ENCODE measurements around the gene ADAM15.

Gene ADAM15

DNA sequence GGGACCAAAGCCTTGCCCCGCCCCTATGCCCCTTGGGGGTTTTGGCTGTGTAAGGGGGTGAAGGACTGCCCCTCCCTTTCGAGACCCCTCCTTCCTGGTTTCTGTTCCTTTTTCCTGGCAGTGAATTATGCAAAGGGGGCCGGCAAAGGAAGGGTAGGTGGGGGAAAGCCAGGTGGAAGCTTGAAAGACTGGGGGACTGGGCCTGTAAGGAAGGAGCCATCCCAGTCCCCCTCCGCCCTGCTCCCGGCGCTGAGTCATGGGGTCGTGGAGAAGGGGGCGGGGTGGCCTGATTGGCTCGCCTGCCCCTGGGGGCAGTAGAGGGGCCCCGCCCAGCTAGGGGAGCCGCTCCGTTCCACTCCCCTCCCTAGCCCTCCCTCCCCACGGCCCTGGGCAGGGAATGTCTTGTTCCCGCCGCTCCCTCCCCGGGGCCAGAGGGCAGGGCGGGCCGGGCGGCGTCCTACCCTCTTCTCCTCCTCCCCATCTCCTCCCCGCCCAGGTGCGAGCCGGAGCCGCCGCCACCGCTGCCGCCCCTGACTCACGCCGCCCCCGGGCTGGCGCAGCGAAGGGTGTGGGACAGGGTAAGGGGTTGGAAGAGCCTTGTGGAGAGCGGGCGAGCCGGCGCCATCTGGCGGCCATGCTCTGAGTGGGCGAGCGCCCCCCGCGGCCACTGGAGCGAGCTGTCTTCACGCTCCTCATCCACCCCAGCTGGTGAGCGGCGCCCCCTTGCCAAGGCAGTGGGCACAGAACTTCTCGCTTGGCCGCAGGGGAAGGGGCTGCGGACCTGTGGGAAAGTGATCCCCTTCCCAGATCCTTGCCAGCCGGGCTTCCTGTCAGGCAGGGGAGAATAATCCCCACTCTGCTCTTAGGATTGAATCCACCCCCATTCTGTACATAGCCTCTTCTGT is 33.8 kb upstream of the ADAM15 start (continued):
- TF ChIP-seq, protein P1, sequence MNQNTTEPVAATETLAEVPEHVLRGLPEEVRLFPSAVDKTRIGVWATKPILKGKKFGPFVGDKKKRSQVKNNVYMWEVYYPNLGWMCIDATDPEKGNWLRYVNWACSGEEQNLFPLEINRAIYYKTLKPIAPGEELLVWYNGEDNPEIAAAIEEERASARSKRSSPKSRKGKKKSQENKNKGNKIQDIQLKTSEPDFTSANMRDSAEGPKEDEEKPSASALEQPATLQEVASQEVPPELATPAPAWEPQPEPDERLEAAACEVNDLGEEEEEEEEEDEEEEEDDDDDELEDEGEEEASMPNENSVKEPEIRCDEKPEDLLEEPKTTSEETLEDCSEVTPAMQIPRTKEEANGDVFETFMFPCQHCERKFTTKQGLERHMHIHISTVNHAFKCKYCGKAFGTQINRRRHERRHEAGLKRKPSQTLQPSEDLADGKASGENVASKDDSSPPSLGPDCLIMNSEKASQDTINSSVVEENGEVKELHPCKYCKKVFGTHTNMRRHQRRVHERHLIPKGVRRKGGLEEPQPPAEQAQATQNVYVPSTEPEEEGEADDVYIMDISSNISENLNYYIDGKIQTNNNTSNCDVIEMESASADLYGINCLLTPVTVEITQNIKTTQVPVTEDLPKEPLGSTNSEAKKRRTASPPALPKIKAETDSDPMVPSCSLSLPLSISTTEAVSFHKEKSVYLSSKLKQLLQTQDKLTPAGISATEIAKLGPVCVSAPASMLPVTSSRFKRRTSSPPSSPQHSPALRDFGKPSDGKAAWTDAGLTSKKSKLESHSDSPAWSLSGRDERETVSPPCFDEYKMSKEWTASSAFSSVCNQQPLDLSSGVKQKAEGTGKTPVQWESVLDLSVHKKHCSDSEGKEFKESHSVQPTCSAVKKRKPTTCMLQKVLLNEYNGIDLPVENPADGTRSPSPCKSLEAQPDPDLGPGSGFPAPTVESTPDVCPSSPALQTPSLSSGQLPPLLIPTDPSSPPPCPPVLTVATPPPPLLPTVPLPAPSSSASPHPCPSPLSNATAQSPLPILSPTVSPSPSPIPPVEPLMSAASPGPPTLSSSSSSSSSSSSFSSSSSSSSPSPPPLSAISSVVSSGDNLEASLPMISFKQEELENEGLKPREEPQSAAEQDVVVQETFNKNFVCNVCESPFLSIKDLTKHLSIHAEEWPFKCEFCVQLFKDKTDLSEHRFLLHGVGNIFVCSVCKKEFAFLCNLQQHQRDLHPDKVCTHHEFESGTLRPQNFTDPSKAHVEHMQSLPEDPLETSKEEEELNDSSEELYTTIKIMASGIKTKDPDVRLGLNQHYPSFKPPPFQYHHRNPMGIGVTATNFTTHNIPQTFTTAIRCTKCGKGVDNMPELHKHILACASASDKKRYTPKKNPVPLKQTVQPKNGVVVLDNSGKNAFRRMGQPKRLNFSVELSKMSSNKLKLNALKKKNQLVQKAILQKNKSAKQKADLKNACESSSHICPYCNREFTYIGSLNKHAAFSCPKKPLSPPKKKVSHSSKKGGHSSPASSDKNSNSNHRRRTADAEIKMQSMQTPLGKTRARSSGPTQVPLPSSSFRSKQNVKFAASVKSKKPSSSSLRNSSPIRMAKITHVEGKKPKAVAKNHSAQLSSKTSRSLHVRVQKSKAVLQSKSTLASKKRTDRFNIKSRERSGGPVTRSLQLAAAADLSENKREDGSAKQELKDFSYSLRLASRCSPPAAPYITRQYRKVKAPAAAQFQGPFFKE (tag by site-specific recombination; IDR thresholded peaks at IDR 0.05; ENCODE audit: borderline replicate concordance), result peak; percentile 89; the same call in 1 of the 2 replicates
- TF ChIP-seq, protein P2, sequence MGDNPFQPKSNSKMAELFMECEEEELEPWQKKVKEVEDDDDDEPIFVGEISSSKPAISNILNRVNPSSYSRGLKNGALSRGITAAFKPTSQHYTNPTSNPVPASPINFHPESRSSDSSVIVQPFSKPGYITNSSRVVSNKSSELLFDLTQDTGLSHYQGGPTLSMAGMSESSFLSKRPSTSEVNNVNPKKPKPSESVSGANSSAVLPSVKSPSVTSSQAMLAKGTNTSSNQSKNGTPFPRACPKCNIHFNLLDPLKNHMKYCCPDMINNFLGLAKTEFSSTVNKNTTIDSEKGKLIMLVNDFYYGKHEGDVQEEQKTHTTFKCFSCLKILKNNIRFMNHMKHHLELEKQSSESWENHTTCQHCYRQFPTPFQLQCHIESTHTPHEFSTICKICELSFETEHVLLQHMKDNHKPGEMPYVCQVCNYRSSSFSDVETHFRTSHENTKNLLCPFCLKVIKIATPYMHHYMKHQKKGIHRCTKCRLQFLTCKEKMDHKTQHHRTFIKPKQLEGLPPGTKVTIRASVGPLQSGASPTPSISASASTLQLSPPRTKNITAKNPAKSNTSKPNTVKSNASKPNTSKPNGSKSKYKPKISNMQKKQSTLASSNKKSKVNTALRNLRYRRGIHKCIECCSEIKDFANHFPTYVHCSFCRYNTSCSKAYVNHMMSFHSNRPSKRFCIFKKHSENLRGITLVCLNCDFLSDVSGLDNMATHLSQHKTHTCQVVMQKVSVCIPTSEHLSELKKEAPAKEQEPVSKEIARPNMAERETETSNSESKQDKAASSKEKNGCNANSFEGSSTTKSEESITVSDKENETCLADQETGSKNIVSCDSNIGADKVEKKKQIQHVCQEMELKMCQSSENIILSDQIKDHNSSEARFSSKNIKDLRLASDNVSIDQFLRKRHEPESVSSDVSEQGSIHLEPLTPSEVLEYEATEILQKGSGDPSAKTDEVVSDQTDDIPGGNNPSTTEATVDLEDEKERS (tag by site-specific recombination; IDR thresholded peaks at IDR 0.05), result no peak
- TF ChIP-seq ZNF311 (tag by site-specific recombination; IDR thresholded peaks at IDR 0.05; ENCODE audit: borderline replicate concordance), result no peak
- no peak for TF ChIP-seq ZNF426 (tag by site-specific recombination; IDR thresholded peaks at IDR 0.05)
- TF ChIP-seq, protein P3, sequence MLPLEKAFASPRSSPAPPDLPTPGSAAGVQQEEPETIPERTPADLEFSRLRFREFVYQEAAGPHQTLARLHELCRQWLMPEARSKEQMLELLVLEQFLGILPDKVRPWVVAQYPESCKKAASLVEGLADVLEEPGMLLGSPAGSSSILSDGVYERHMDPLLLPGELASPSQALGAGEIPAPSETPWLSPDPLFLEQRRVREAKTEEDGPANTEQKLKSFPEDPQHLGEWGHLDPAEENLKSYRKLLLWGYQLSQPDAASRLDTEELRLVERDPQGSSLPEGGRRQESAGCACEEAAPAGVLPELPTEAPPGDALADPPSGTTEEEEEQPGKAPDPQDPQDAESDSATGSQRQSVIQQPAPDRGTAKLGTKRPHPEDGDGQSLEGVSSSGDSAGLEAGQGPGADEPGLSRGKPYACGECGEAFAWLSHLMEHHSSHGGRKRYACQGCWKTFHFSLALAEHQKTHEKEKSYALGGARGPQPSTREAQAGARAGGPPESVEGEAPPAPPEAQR (tag by site-specific recombination; IDR thresholded peaks at IDR 0.05), result no peak
- TF ChIP-seq ZNF112 (tag by site-specific recombination; IDR thresholded peaks at IDR 0.05), result no peak
- TF ChIP-seq, protein P4, sequence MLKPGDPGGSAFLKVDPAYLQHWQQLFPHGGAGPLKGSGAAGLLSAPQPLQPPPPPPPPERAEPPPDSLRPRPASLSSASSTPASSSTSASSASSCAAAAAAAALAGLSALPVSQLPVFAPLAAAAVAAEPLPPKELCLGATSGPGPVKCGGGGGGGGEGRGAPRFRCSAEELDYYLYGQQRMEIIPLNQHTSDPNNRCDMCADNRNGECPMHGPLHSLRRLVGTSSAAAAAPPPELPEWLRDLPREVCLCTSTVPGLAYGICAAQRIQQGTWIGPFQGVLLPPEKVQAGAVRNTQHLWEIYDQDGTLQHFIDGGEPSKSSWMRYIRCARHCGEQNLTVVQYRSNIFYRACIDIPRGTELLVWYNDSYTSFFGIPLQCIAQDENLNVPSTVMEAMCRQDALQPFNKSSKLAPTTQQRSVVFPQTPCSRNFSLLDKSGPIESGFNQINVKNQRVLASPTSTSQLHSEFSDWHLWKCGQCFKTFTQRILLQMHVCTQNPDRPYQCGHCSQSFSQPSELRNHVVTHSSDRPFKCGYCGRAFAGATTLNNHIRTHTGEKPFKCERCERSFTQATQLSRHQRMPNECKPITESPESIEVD (tag by site-specific recombination; IDR thresholded peaks at IDR 0.05), result no peak
- TF ChIP-seq ZNF624 (tag by site-specific recombination; IDR thresholded peaks at IDR 0.05), result no peak
- TF ChIP-seq ZNF776 (tag by site-specific recombination; IDR thresholded peaks at IDR 0.05; ENCODE audit: borderline replicate concordance), result no peak
- TF ChIP-seq, protein P5, sequence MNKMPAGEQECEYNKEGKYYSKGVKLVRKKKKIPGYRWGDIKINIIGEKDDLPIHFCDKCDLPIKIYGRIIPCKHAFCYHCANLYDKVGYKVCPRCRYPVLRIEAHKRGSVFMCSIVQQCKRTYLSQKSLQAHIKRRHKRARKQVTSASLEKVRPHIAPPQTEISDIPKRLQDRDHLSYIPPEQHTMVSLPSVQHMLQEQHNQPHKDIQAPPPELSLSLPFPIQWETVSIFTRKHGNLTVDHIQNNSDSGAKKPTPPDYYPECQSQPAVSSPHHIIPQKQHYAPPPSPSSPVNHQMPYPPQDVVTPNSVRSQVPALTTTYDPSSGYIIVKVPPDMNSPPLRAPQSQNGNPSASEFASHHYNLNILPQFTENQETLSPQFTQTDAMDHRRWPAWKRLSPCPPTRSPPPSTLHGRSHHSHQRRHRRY (tag by site-specific recombination; IDR thresholded peaks at IDR 0.05), result no peak
- TF ChIP-seq ZNF211 (tag by site-specific recombination; IDR thresholded peaks at IDR 0.05; ENCODE audit: low read depth), result no peak
- no peak for TF ChIP-seq ZNF350 (tag by site-specific recombination; IDR thresholded peaks at IDR 0.05)
- TF ChIP-seq MYNN (tag by site-specific recombination; IDR thresholded peaks at IDR 0.05; ENCODE audit: borderline replicate concordance), result no peak; the same call in 1 of the 2 replicates
- TF ChIP-seq, protein P6, sequence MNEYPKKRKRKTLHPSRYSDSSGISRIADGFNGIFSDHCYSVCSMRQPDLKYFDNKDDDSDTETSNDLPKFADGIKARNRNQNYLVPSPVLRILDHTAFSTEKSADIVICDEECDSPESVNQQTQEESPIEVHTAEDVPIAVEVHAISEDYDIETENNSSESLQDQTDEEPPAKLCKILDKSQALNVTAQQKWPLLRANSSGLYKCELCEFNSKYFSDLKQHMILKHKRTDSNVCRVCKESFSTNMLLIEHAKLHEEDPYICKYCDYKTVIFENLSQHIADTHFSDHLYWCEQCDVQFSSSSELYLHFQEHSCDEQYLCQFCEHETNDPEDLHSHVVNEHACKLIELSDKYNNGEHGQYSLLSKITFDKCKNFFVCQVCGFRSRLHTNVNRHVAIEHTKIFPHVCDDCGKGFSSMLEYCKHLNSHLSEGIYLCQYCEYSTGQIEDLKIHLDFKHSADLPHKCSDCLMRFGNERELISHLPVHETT (tag by site-specific recombination; IDR thresholded peaks at IDR 0.05), result peak; percentile 85
- TF ChIP-seq EGR2 (tag by site-specific recombination; IDR thresholded peaks at IDR 0.05; ENCODE audit: low read depth), result peak; percentile 99
- peak; percentile 94 for TF ChIP-seq ZNF2 (tag by site-specific recombination; IDR thresholded peaks at IDR 0.05)
- no peak for TF ChIP-seq ZNF510 (tag by site-specific recombination; IDR thresholded peaks at IDR 0.05; ENCODE audit: insufficient replicate concordance)
- TF ChIP-seq ZNF223 (tag by site-specific recombination; IDR thresholded peaks at IDR 0.05), result no peak
- peak; percentile 97 for TF ChIP-seq SP3 (tag by site-specific recombination; IDR thresholded peaks at IDR 0.05)
- TF ChIP-seq, protein P7, sequence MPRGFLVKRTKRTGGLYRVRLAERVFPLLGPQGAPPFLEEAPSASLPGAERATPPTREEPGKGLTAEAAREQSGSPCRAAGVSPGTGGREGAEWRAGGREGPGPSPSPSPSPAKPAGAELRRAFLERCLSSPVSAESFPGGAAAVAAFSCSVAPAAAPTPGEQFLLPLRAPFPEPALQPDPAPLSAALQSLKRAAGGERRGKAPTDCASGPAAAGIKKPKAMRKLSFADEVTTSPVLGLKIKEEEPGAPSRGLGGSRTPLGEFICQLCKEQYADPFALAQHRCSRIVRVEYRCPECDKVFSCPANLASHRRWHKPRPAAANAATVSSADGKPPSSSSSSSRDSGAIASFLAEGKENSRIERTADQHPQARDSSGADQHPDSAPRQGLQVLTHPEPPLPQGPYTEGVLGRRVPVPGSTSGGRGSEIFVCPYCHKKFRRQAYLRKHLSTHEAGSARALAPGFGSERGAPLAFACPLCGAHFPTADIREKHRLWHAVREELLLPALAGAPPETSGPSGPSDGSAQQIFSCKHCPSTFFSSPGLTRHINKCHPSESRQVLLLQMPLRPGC (tag by site-specific recombination; IDR thresholded peaks at IDR 0.05), result peak; percentile 68
- no peak for TF ChIP-seq ZNF423 (tag by site-specific recombination; IDR thresholded peaks at IDR 0.05)

Data from HEK293 (cell line).